ENCODE data around the gene ADARB2.

Gene ADARB2

DNA sequence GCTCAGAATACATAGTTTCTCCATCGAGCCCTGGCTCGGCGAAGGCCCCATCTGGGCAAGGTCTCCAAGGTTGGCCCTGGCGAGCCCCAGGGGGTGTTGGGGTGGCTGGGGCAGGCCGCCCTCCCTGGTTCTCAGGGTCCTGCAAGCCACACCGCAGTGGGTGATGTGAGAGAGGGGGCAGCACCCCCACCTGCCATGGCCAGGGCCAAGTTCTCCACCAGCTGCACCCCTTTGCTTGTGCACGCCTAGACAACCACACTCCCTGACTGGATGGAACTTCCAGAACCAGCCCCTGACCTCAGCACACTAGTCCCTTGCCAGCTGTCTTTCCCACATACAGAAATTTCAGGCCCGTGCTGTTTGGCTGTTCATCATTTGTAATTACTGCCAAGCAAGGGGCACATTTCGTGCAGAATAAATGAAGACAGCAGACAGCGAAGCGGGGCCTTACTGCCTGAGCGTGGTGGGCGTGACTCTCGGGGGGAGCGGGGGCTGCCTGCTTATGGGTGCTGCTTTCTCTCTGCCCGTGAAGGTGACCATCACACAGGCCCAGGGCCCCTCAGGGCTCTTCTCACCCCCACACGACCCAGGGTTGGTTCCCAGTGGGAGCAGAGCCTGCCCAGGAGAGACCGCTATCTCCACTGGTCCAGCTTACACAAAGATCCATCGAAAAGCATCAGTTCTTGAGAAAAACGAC is 85.9 kb downstream of the ADARB2 start:
- H3K4me3 ChIP-seq (ENCODE audit: low read depth, low read length) = no peak overlapping the region
- TF ChIP-seq, protein P1, sequence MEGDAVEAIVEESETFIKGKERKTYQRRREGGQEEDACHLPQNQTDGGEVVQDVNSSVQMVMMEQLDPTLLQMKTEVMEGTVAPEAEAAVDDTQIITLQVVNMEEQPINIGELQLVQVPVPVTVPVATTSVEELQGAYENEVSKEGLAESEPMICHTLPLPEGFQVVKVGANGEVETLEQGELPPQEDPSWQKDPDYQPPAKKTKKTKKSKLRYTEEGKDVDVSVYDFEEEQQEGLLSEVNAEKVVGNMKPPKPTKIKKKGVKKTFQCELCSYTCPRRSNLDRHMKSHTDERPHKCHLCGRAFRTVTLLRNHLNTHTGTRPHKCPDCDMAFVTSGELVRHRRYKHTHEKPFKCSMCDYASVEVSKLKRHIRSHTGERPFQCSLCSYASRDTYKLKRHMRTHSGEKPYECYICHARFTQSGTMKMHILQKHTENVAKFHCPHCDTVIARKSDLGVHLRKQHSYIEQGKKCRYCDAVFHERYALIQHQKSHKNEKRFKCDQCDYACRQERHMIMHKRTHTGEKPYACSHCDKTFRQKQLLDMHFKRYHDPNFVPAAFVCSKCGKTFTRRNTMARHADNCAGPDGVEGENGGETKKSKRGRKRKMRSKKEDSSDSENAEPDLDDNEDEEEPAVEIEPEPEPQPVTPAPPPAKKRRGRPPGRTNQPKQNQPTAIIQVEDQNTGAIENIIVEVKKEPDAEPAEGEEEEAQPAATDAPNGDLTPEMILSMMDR (IDR thresholded peaks at IDR 0.05; ENCODE audit: low read depth, low read length) = no peak

DNA sequence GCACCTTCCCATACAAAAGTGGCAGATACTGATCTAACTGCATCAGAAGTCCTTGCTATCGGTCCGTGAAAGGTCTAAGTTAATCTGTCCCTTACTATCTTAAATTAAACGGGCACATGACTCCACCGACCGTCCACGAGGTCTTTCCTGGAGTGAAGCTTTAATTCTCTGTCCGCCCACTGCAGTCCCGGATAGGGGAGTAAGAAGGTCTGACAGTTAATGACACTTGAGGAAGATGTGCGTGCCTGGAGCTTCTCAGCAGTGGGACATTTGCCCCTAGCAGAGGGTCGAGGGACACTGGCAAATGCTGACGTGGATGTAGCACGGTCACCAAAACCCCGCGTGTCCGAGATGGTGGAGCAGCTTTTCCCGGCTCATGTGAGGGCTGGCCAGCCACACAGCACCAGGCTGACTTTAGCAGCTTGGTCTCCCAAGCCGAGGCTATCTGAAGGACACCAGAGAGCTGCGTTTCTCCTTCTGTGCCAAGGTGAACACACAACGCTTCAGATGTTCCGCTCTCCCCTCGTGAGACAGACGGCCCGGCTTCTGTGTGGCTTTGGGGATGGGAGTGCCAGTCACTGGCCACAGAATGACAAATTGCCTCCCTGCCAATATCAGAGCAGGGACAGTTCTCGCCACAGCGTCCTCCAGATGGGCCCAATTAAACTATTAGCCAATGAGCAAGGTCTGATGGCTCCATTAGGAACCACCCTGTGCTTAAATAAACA is 86.6 kb downstream of the ADARB2 start:
- no peak overlapping the region for H3K4me3 ChIP-seq (ENCODE audit: low read depth, low read length)
- TF ChIP-seq, protein P1 (IDR thresholded peaks at IDR 0.05; ENCODE audit: low read depth, low read length) = no peak

DNA sequence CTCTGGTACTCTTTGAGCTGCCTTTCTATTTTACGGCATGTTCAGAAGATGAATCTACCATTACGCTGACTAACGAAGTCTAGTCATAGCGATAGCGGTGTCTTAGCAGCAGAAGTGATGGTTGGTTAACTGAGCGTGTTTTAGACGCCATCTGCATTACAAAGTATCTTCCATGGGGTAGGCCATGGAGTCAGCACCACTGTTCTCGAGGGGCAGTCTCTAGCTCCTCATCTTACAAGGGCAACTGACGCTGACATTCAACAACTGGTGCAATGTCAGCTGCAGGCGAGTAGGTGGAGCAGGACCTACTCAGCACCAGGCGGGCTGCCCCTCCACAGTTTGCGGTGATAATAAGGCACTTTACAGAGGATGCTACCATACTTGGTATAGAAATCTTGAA is 88.7 kb downstream of the ADARB2 start:
- no peak overlapping the region for H3K4me3 ChIP-seq (ENCODE audit: low read depth, low read length)
- TF ChIP-seq, protein P1 (IDR thresholded peaks at IDR 0.05; ENCODE audit: low read depth, low read length) = no peak

DNA sequence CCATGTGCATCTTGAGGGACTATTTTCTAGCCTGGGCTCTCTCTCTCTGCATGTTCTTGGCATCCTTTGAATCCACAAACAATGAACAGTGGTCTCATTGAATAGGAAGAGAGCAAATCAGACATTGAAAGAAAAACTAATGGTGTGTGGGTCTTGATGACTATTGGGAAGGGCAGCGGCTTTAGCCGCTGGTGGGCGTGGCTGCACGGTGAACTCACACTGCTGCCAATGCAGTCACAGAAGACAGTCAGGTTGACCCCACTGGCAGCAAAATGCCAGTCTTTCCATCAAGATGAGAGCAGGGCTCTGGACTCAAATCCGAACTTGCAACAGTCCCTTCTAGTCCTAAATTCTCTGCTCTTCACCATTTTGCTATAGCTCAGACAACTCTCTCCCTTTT is 91.0 kb downstream of the ADARB2 start:
- no peak overlapping the region for H3K4me3 ChIP-seq (ENCODE audit: low read depth, low read length)
- TF ChIP-seq, protein P1 (IDR thresholded peaks at IDR 0.05; ENCODE audit: low read depth, low read length) = no peak

DNA sequence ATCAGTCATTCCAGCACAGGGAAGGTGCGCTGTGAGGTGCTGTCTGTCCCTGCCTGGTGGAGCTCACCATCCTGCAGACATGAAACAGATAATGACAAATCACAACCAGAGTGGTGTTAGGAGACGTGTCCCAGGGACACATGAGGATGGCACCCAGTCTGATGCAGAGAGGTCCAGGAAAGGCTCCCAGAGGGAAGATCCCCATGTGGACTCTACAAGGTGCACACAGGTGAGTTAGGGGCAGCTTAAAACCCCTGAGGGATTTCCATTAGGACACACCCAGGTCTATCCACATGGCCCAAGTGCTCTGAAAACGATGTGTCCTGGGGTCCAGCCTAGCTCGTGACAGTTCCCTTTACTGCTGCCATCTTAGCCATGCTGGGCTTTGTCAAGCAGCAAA is 91.4 kb downstream of the ADARB2 start:
- TF ChIP-seq, protein P1 (IDR thresholded peaks at IDR 0.05; ENCODE audit: low read depth, low read length) = no peak
- H3K4me3 ChIP-seq (ENCODE audit: low read depth, low read length) = no peak overlapping the region

DNA sequence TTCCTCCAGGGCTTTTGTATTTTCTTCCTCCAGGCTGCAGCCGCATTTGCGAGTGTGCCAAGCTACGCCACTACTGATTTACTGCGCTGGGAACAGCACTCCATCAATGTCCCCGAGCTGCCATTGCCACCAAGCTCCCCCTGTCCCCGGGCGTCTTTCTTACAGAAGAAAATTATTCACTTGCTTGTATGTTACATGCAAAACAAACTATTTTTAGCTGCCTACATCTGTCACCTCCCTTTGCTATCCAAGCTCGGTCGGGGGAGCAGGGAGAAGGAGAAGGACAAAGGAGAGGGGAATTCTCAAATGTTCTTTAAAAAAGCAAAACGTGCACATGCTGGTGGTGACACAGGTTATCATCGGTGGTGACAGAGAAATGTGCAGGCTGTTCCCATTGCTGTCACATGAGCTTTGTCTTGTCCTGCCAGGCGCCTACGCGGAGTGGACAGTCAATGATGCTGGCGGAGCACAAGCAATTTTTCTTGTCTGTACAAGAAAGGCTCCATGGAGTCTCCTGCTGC is 93.1 kb downstream of the ADARB2 start:
- H3K4me3 ChIP-seq (ENCODE audit: low read depth, low read length) = no peak overlapping the region
- TF ChIP-seq, protein P1 (IDR thresholded peaks at IDR 0.05; ENCODE audit: low read depth, low read length) = no peak

DNA sequence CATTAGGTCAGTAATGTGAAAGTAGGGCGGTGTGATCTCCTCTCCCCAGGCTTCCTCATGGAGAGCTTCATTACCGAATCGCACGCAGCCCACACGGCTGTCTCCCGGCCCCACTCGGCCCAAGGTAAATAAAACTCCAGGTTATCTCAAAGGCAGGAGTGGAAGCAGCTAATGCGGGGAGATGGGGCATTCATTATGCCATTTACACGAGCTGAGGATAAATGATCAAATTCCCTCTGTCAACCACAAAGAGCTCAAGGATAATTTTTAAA is 93.5 kb downstream of the ADARB2 start:
- TF ChIP-seq, protein P1 (IDR thresholded peaks at IDR 0.05; ENCODE audit: low read depth, low read length) = no peak
- no peak overlapping the region for H3K4me3 ChIP-seq (ENCODE audit: low read depth, low read length)
